GM04504 (cell line): ENCODE results near the gene DNAJC18.
"Not testable (repeated sequence)": the region's sequence is repeated elsewhere in the genome, so short reads cannot be mapped to it uniquely, and the experiment has no call there.

Source experiments
- DNase-seq: peaks from one replicate; pipeline ENCODE4 v3.0.0-alpha.2; 2012; ENCODE audit warnings: low read depth

Gene DNAJC18

GRCh38 chr5:139439013-139439903, at the start of gene DNAJC18:
DNAJC18 (minus strand) TSS chr5:139439525; CDS start chr5:139439445, 80 bp downstream.
- peak; percentile 72 for DNase-seq

- DNase-seq, result no peak
Measured at GRCh38 chr5:139488260-139488659, 48.9 kb upstream of the DNAJC18 start.

DNA sequence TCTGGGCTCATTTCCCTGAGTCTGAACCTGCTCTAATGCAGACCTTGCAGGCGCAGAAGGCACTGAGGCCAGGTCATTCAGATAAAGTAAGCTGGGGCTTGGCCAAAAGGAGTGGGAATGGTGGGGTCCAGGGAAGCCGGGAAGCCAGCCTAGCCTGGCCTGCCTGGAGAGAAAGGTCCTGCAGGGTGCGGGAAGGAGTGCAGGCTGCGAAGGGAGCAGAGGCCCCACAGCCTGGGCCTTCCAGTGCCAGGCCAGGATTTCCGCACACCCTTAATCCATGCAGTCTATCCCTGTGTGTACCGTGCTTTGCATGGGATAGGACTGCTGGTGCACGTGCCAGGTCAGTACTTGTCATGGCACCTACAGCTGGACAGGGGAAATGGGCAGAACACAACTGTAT, 46.9 kb upstream of the DNAJC18 start:
- no peak for DNase-seq

DNA sequence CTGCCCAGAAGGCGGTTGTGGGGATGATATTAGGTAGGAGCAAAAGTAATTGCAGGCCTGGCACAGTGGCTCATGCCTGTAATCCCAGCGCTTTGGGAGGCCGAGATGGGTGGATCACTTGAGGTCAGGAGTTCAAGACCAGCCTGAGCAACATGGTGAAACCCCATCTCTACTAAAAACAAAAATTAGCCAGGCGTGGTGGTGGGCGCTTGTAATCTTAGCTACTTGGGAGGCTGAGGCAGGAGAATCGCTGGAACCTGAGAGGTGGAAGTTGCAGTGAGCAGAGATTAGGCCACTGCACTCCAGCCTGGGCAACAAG, 43.5 kb upstream of the DNAJC18 start:
- not testable (repeated sequence) for DNase-seq

- peak; percentile 96 for DNase-seq
Measured at GRCh38 chr5:139482050-139482889, 42.9 kb upstream of the DNAJC18 start, which contains the start of gene STING1. STING1 (minus strand) TSS chr5:139482758; CDS start chr5:139481704, 1,054 bp downstream.

DNA sequence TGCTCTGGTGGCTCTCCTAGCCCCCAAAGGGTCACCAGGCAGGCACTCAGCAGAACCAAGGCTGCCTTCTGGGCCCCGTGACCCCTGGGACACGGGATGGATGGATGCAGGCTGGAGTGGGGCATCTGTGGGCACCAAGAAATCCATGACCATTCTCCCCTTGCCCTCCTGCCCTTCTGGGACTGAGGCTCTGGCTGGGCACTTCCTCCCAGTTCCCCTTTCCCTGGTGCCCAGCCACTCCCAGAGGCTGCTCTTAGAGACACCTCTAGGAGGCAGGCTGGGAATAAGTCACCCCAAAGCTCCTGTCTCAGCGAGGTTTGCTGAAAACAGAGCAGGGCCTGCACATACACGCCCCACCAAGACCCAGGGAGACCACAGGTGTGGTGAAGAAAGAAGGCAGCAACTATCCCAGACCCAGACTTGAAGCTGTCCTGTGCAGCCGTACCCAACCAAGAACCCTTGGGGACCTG, 42.3 kb upstream of the DNAJC18 start:
- no peak for DNase-seq

- DNase-seq, result no peak
Measured at GRCh38 chr5:139481122-139481533, 41.8 kb upstream of the DNAJC18 start.

GRCh38 chr5:139479729-139480128, 40.4 kb upstream of the DNAJC18 start:
- DNase-seq, result not testable (repeated sequence)

DNA sequence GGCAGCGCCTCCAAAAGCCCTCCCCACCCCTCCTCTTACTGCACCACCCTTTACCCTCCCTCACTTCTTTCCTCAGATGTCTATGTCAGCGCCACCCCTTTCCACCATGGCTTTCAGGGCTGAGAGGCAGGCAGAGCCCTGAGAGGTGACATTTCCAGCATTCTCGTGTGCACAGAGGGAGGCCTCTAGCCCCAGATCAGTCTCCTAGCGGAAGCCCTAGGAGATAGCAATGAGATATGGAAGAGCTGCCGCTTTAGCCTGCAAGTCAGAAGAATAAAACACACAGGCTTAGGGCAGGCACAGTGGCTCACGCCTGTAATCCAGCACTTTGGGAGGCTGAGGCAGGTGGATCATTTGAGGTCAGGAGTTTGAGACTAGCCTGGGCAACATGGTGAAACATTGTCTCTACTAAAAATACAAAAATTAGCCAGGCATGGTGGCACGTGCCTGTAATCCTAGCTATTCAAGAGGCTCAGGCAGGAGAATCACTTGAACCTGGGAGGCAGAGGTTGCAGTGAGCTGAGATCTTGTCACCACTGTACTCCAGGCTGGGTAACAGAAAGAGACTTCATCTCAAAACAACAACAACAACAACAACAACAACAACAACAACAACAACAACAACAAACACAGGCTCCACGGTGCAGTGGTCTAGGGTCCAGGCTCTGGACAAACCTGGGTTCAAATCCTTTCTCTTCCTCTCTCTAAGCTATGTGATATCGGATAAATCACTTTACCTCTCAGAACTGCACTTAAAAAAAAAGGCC, 39.5 kb upstream of the DNAJC18 start:
- DNase-seq, result not testable (repeated sequence)

DNA sequence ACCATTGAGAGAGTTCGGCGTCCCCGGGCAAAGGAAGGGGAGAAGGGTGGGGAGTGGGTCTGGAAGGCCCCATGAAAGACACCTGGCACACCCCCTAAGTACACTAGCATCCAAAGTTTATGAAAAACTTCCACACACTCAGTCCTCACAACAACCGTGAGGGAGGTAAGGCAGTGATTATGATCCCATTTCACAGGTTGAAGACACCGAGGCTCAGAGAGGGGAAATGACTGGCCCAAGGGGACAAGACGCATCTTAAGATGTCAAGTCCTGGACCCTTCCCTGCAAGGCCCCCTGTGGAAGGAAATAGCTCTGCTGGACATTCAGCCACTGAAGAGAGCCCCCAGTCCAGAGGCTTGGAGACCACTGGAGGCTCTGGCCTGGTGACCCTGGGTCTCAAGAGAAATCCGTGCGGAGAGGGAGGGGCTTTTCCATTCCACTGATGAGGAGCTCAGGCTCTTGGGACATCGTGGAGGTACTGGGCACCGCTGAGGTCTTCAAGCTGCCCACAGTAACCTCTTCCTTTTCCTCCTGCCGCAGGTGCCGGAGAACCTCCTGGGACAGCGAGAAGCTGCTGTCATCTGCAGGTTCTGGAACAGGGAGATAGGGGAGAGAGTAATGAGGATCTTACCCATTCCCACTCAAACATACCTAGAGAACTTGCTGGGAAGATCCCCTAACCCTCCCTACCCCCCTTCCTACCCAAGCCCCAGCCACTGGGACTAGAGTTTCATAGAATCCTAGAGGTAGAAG, 36.7 kb upstream of the DNAJC18 start:
- no peak for DNase-seq

- no peak for DNase-seq
Measured at GRCh38 chr5:139474890-139475791, 35.8 kb upstream of the DNAJC18 start.

GRCh38 chr5:139473565-139473964, 34.2 kb upstream of the DNAJC18 start:
- DNase-seq, result no peak

DNA sequence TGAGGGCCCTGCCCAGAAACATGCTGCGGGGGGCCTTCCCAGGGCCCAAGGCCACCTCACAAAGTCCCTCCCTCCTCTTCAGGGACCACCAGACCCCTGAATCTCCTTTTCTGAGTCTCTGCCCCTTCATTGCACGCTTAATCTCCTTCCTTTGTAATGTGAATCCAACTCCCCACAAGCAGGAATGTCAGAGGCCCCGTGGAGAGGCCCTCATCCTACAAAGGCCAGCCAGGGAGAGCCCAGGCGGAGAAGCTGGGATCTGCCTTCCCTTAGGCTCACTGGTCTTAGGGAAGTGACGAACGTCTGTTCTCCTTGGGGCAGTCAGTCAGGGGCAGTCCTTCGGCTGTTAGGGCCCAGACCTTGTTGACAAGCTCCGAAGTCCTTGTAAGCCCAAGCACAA, 33.8 kb upstream of the DNAJC18 start:
- DNase-seq, result no peak

DNA sequence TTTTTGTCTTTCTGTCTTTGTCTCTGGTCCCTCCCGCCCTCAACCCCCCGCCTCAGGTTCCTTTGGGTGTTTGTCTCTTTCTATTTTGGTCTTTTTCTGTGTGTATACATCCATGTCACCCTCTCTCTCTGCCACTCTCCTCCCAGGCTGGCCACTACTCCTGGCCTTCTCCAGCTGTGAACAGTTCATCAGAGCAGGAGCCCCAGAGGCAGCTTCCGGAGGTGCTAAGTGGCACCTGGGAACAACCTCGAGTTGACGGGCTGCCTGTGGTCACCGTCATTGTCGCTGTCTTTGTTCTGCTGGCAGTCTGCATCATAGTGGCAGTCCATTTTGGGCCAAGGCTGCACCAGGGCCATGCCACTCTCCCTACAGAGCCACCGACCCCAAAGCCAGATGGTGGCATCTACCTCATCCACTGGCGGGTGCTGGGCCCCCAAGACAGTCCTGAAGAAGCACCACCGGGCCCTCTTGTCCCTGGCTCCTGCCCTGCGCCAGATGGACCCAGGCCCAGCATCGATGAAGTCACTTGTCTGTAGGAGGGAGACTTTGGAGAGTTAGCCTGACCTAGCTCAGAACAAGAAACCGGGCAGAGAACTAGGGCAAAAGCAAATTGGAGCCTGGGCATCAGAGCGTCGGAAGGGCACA, 33.2 kb upstream of the DNAJC18 start:
- DNase-seq, result no peak

- DNase-seq, result no peak
Measured at GRCh38 chr5:139470821-139471300, 31.5 kb upstream of the DNAJC18 start, which contains the start of gene SMIM33. SMIM33 (plus strand) TSS chr5:139471004; CDS start chr5:139471122, 118 bp downstream.

DNA sequence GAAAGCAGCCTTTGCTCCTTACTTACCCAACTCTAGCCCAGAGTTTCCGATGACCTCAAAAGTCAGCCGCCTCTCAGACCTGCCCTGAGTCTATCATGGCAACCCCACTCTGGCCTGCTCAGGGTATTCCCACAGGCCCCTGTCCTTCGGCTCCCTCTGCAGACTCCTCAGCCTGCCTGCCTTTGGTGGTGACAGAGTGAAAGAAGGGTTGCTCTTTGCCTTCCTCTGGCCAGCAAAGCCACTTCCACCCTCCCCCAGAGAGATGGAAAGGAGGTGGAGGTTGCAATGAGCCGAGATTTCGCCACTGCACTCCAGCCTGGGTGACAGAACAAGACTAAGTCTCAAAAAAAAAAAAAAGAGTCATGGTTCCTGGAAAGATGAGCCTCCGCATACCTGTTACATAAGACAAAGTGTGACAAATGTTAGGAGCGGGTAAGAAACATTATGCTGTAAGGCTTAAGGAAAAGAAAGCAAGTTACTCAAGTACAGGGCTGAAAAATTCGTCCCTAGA, 29.2 kb upstream of the DNAJC18 start:
- no peak for DNase-seq

- no peak for DNase-seq
Measured at GRCh38 chr5:139462586-139463276, 23.4 kb upstream of the DNAJC18 start, which contains the start of gene ECSCR. ECSCR (minus strand) TSS chr5:139462743; CDS start chr5:139462670, 73 bp downstream.

GRCh38 chr5:139461698-139462097, 22.4 kb upstream of the DNAJC18 start:
- no peak for DNase-seq
